ENCODE measurements around the gene GALNT13. TPM values are rescaled to one million over a fixed set of nuclear protein-coding genes. Genes with fewer than 3 reads are reported as not detected.
A peak's percentile ranks its signal among the peaks of the same experiment; 100 is the strongest.

The GALNT13 gene
- total RNA-seq, 1 donor from 2014 or later = 0.19 TPM

DNA sequence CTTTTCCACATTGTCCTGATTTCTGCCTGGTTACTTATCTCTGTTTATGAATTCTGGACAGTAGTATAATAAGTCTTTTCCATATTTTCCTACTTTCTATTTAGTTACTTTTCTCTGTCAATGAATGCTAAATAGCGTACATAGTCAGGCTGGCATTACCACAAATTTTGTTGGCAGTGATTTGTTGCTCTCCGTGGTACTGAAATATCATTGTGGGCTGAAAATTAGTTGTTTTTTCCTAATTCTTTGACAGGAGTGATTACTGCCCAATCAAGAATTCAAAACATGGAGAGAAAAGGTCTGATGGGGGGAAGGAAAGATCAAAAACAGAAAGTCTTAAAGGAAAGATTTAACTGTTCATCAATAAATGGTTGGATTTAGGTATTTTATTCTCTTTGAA, 7.7 kb upstream of the GALNT13 start:
- intact Hi-C loops (cut with micrococcal nuclease) = no loop called here

DNA sequence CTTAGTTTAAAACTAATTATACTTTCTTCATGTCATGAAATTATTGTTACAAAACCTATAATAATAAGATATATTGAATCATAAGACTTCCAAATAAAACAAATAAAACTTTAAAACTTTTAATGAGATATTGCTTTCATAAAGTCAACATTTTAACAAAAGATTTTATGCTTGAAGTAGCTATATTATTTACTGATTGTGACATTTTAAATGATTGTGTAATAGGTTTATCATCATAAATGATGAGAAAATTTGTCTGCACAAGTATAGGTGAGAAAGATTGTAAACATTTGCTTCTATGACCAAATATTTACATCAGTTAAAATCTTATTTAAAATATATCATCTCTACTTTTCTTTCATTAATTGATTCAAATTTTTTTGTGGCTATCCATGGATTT, 5.1 kb upstream of the GALNT13 start:
- Histone ChIP-seq H3K36me3 (no peaks in the 10 kb centered on the region), H3K4me1 (no peaks in the 10 kb centered on the region), H3K4me3 (no peak overlapping the region), H3K9me3 (replicated peaks) (peaks cover 17% of the 10 kb centered on the region), H3K27me3 (ENCODE audit: low read depth) (peaks cover 15% of the 10 kb centered on the region), H3K27ac (replicated peaks) (no peak overlapping the region)
- intact Hi-C loops (cut with micrococcal nuclease) = no loop called here
- TF ChIP-seq, protein P1, sequence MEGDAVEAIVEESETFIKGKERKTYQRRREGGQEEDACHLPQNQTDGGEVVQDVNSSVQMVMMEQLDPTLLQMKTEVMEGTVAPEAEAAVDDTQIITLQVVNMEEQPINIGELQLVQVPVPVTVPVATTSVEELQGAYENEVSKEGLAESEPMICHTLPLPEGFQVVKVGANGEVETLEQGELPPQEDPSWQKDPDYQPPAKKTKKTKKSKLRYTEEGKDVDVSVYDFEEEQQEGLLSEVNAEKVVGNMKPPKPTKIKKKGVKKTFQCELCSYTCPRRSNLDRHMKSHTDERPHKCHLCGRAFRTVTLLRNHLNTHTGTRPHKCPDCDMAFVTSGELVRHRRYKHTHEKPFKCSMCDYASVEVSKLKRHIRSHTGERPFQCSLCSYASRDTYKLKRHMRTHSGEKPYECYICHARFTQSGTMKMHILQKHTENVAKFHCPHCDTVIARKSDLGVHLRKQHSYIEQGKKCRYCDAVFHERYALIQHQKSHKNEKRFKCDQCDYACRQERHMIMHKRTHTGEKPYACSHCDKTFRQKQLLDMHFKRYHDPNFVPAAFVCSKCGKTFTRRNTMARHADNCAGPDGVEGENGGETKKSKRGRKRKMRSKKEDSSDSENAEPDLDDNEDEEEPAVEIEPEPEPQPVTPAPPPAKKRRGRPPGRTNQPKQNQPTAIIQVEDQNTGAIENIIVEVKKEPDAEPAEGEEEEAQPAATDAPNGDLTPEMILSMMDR (IDR thresholded peaks at IDR 0.05; ENCODE audit: borderline replicate concordance) = no peak
- no peak for DNase-seq

More for the DNA sequence above, 7.7 kb upstream of the GALNT13 start:
- Histone ChIP-seq H3K27ac (replicated peaks) (no peak overlapping the region), H3K27me3 (ENCODE audit: low read depth) (no peaks in the 10 kb centered on the region), H3K4me3 (no peak overlapping the region), H3K4me1 (no peaks in the 10 kb centered on the region), H3K9me3 (replicated peaks) (peaks cover 17% of the 10 kb centered on the region), H3K36me3 (no peaks in the 10 kb centered on the region)
- TF ChIP-seq, protein P1 (IDR thresholded peaks at IDR 0.05; ENCODE audit: borderline replicate concordance) = no peak
- DNase-seq = no peak

GRCh38 chr2:153870308-153870707, 1.4 kb upstream of the GALNT13 start:
- intact Hi-C loops (cut with micrococcal nuclease) = no loop called here
- Histone ChIP-seq H3K27me3 (ENCODE audit: low read depth) (peaks cover 52% of the 10 kb centered on the region), H3K27ac (replicated peaks) (no peak overlapping the region), H3K9me3 (replicated peaks) (peaks cover 7% of the 10 kb centered on the region), H3K4me1 (peaks cover 4% of the 10 kb centered on the region), H3K4me3 (no peak overlapping the region), H3K36me3 (no peaks in the 10 kb centered on the region)
- TF ChIP-seq, protein P1 (IDR thresholded peaks at IDR 0.05; ENCODE audit: borderline replicate concordance) = no peak
- DNase-seq = no peak

GRCh38 chr2:153872311-153873051, 759 bp downstream of the GALNT13 start:
- Histone ChIP-seq H3K4me1 (peaks cover 4% of the 10 kb centered on the region), H3K4me3 (peak overlapping the region; percentile 50), H3K27ac (replicated peaks) (no peak overlapping the region), H3K9me3 (replicated peaks) (no peaks in the 10 kb centered on the region), H3K36me3 (no peaks in the 10 kb centered on the region), H3K27me3 (ENCODE audit: low read depth) (peaks cover 59% of the 10 kb centered on the region)
- TF ChIP-seq, protein P1 (IDR thresholded peaks at IDR 0.05; ENCODE audit: borderline replicate concordance) = no peak
- no peak for DNase-seq
- intact Hi-C loops (cut with micrococcal nuclease) = no loop called here

DNA sequence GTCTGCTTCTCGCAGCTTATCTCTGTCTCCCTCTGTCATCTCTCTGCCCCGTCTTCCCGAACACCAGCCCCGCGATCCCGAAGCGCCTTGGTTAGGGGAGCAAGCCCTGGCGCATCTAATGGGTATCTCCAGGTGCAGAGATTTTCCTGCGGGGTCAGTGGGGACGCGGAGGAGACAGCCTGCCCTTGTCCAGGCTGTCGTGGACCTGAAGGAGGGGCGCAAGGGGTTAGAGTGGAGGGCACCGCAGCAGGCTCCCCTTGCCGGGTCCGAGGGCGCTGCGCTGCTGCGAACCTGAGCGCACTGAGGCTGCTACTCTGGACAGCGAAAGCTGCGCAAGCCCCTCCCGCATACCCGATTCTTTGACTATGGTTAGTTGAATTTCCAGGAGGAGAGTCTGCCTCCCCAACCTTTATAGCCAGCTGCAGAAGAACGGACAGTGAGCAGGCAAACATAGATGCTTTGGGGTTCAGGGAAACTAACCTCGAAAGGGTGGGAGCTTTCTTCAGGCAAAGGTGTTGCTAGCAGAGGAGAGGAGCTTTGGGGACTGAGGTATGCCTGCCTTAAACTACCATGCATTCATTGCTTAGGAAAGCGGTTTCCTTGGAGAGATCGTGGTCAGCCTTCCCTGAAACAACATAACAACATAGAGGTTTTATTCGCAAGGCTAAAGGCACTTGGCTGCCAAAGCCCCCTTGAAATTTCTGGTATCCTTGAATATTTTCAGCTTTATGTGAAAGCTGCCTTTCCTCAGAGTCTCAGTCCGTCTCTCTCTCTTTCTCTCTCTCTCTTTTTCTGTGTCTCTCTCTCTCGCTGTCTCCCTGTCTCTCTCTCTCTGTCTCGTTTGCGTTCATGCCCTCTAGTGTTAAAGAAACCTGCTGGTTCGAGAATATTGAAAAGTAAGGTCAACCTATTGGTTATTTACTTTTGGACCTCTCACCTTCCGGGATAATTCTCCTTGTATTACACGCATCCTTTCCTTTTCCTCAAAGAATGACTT, 1.6 kb downstream of the GALNT13 start:
- Histone ChIP-seq H3K9me3 (replicated peaks) (no peaks in the 10 kb centered on the region), H3K27me3 (ENCODE audit: low read depth) (peaks cover 59% of the 10 kb centered on the region), H3K4me3 (peak overlapping the region; percentile 50), H3K36me3 (no peaks in the 10 kb centered on the region), H3K4me1 (peaks cover 4% of the 10 kb centered on the region), H3K27ac (replicated peaks) (no peak overlapping the region)
- no peak for DNase-seq
- intact Hi-C loops (cut with micrococcal nuclease) = no loop called here
- TF ChIP-seq, protein P1 (IDR thresholded peaks at IDR 0.05; ENCODE audit: borderline replicate concordance) = no peak
